NCI-H82 treated with DMSO at 0.1 percent for 48 hours (cell line): ENCODE data around the gene MGAT1.

Source experiments
- DNase-seq: peaks from one replicate; lab custom pipeline; 2025; ENCODE audit not compliant: unreplicated experiment; lab: John Stamatoyannopoulos, UW

MGAT1 gene

DNA sequence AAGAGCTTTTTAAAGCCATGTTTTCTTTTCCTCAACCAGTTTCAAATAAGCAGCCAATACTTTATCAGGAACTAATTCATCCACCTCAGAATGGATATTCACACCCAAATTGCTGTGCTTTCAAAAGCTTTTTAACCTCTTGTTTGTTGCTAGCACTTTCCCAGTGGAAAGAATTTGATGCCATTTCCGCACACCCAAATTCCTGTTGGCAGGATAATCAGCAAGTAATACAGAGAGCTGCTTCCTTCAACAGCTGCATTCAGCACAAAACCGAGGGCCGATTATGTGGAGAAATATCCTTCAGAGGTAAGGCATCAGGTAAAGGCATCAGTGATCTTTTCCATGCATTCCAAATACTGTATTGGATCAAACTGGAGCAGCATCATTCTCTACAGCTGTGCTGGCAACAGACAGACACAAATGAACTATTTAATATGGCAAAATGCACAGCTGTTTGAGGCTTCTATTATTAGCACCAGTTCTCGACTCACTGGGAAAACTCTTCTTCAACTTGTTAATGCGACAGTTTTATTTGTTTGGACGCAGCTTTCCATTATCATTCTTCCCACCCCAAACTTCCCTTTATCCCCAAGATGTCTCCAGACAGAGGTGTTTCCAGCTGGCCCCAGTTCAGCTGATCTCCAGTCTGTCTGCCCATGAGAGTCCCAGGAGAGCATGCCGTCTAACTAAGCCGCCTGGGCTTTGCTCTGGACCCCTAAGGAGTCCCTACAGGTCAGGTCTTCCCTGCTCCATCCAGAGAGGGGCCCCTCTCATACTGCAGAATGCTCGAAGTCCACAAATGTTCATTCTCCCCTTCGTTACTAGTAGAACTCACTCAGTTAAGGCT is 22.2 kb upstream of the MGAT1 start:
- DNase-seq = no peak

DNA sequence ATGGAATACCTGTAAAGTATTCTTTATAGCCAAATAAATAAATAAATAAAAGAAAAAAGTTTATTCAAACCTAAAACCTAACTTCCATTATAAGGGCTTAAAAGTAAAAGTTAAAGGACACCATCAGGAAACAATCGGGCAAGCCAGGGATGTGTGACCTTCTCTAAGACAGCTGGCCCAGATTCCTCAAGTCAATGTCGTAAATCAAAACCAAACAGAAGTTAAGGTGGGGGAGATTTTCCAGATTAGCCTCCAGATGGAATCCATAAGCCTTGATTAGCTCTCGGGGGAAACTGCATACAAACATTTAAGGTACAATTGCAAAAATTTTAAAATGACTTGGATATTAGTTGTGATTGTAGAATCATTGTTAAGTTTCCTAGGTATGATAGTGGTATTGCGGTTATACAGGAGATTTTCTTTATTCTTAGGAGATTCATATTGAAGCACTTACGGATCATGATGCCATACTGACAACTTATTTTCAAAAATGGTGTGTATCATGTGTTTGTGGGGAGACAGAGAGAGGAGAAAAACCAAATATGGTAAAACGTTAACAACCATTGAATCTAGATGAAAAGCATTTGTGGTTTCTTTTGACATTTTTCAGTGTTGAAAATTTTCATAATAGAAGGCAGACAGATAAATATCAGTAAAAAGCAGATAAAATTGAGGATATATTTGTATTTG is 21.5 kb upstream of the MGAT1 start:
- DNase-seq = peak; percentile 56

DNA sequence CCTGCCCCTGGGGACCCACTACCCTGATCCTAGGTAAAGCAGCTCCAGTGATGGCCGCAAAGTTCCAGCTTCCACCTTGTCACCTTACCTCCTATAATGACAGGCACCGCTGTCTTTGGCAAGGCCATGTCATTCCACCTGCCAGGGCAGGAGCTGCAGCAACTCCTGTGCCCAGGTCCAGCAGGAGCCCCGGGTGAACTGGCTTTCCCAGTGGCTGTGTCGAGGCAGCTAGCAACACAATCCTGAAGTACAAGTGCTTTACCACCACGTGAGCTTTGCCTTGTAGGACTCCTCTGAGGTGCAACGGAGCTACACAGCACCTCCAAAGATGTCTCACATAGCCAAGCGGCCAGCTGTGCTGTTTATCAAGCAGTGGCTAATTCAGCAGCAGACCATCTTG is 20.7 kb upstream of the MGAT1 start:
- DNase-seq = no peak

DNA sequence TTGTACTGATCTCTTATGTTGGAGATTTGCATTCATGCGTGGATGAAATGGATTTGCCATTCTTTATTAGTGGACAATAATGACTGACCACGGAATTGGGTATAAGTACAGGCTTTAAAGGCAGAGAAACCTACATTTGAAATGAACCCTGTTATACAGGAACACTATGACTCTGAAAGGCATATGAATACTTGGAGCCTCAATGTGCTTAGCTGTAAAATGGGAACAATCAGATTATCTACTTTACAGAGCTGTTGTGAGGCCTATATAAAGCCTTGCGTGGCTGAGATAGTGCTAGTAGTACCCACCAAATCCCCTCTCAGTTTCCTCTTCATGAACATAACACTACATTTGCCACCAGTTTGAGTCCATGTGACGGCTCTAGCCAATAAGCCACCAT is 18.9 kb upstream of the MGAT1 start:
- no peak for DNase-seq

DNA sequence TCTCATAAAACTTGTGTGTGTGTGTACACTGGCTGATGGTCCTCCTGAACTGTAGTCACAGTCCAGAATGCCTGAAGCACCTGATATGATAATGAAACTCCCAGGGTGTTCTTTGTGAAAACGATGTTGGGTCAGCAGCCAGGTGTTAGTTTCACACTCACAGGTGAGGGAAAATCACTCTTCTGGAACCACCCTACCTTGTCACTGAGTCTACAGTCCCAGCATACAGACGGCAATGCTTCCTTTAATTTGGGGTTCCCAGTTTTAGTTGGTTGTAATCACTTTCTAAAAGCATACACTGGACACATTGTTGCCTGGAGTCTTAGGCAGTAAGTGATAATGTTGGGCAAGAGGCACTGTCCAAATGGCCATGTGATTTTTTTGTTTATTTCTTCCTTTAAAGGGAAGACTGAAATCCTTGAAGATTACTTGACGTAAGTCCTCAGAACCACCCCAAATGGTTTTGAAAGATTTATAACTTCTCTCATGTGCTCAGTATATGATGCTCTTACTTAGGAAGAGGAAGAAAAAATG is 18.2 kb upstream of the MGAT1 start:
- no peak for DNase-seq

DNA sequence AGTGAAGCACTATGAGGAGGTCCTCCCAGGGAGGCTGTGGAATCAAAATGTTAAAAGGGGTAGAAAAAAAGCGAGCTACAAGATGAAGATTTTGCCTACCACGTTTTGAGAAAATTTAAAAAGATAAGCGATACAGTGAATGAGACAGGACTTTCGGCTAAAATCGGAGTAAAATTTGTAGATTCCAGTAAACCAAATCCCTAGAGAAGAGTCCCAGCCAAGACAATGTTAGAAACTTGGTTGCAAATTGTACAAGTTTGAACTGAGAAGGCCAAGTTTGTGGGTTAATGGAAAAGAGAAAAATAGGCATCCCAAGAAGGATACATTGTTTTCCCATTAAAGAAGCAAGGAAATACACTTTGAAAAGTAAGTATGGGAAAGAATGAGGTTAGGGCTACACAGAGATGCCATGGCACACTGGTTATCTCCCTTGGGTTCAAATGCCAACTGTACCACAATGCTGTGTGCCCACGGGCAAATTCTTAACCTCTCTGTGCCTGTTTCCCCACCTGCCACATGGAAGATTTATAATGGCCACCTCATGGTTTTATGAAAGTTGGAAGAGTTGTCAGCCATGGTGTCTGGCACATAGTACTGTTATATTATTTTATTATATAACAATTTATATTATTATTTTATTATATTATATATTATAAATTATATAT is 16.2 kb upstream of the MGAT1 start:
- DNase-seq = no peak

DNA sequence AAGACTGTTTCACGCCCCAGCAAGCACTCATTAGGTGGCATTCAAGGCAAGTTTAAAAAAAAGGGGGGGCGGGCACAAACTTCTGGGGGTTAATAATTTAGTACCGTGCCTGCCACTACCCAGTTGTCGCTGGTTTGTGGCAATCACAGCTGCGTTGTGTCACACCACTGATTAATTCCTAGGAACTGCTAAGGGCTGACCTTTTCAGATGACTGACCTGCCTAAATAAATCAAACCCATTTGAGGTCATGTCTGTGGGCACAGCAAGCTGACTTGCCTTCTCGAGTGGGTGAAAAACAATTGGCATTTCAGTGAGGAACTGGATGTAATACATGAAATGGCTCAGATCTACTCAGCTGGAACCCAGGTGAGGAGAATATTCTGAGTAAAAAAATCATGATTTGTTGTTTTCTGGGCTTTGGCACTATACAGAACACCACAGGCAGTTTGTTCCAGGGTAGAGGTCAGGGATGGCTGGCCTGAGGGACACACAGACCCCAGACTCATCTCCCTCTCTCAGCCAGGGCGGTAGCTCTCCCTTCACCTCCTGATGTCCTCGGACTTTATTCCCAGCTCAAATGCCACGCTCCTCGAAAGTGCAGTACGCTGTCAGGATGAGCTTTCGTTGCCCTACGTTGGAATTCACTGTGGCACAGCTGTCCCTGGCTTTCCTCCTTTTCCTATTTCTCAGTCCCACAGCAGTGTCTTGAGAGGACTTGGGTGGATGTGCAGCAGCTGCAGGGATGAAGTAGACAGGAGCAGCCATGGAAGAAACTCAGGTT is 15.5 kb upstream of the MGAT1 start:
- no peak for DNase-seq

DNA sequence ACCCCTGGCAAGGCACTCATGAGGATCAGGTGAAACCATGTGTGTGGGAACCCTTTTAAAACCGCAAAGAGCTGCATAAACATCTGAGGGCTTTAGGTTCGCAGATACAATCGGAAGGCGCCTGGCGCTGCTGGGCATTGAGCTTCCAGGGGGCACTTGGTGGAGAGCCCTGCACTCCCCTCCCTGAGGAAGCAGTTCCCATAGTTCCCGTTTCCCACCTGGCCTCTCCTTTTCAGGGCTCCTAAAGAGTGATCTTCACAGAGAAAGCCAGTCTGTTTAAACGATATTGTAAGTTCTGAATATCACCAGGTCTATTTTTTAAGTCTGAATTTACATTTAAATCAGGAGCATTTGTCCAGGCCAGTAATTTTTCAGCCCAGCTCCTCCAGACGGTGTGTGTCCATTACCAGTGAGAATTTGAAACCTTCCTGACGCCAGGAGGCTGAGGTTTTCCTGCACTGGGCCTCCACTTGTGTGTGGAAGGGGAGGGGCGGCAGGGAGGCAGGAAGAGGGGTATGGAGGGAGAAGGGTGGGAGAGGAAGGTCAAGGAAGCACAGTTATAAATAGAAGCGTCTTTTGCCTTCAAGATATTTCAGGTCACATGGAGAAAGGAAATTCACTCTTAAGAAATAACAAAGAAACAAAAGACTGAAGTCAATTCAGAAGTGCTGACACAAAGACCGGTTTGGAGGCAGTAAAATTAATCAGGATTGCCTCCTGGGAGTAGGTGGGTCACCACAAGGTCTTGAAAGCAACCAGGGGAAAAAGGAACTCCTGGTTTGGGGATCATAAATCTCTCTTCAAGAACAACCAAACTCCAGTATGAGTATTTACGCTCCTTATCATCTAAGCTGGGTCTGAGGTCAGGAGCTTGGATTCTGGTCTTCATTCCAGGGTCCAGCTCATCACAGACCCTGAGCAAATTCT is 14.3 kb upstream of the MGAT1 start:
- DNase-seq = no peak

DNA sequence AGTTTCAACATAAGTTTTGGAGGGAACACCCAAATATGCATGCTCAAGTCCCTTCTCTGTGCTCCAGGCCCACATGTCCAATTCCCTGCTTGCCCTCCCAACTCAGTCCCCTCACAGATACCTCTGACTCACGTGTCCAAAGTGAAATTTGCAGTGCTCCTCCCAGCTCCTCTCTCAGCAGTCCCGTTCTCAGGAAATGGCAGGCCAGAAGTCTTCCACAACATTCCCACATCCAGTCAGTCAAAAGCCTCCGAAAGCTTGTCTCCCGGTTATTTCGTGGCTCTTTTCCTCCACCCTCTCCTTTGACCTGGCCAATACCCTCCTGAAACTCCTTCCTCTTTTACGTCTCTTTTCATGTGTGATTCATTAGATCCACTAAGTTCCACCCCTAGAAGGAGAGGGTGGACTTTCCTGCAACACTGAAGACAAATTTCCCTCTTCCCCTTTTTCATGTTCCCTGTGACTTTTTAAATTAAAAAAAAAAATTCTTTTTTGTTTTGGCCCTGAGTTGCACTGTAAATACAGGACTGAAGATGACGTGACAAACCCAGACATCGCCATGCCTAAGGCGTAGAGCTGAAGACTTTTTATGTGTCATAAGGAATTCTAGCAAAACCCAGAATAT is 12.8 kb upstream of the MGAT1 start:
- no peak for DNase-seq

DNA sequence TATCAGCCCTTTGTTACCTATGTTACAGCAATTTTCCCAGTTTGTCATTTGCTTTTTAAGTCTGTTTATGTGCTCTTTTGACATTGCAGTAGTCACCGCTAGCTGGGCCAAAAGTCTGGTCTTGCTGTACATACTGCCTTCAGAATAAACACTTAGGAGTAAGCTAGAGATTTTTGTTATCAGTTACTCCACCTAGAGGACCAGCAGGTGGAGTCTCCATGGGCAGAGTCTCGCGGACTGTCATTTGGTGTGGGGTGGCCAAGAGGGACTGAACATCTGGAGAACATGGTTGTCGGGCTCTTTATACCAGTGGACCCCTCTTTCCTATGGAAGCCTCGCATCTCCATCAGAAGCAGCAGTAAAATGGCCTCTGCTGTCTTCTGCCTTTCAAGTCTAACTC is 10.8 kb upstream of the MGAT1 start:
- no peak for DNase-seq

DNA sequence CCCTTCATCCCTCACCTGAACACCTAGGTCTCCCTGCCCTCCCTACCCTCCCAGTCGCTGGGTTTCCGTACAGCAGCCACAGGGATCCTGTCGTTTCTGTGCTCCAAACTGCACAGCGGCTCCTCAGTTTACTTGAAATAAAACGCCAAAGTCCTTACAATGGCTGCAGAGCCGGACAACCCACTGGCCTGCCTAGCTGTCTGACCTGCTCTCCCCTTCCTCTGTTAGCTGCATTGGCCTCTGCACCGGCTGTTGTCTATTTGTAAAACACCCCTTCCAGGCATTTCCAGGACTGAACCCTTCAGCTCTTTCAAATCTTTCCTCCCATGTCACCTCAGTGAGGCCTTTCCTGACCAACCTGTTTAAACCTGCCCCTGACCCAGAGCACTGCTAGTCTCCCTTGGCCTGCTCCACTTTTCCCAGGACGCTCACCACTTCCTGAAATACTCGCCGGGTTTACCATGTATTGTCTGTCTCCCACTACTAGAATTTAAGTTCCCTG is 9.1 kb upstream of the MGAT1 start:
- no peak for DNase-seq

DNA sequence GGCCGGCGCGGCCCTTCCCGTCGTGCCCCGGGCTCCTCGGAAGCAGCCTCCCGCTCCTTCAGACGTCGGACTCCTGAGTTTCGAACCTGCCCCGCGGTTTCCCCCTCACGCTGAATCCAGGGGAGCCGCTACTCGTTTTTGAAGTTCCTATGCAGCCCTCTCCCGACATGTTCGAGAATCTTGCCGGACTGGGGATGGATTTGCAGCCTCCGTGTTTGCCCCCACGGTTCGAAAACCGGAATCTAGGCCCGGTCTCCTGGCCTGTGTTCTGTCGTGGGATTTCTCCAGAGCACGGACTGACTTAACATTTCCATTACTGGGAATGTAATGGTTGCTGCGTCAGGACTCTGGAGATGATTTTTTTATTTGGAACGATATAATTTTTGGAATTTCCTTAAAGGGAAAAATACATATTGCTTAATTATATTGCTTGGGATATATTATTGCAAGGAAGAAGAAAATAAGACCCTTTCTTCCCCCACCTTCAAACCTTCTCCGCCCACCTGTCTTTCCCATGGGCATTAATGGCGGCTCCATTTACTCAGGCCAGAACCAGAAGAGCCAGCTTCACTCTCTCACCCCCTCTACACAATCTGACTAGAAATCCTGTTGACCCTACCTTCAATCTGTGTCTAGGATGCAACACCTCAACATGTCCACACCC is 8.5 kb upstream of the MGAT1 start:
- DNase-seq = no peak

DNA sequence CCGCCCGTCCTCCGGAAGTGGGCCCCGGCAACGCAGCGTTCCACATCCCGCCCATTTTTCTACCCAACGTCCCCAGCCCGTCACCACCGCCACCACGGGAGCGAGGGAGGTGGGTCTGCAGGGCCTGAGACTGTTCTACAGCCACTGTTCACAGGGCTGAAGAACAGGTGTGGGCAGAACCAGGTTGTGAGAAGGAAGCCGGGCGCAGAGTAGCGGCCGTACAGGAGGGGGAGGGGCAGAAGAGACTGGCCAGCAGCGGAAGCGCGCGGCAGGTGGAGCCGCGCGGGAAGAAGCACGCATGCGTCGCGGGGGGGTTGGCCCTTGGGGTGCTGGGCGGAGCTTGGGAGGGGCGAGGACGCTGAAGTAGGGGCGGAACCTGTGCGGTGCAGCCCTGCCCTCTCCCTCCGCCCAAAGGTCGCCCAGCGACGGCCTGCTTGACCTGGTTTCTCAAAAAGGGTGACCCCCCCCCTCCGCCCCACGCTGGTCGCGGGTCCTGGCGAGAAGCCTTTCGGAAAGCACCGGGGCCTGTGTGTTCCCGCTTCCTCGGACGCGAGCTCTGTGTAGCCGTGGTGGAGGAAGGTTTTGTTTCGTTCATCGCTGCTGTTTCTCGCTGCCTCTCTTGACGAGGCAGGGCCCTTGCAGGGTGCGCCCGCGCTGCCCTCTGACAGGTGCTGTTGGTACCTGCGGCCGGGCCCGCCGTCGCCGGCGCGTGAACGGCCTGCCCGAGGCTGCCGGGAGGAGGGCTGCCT is 7.8 kb upstream of the MGAT1 start:
- DNase-seq = peak; percentile 79

DNA sequence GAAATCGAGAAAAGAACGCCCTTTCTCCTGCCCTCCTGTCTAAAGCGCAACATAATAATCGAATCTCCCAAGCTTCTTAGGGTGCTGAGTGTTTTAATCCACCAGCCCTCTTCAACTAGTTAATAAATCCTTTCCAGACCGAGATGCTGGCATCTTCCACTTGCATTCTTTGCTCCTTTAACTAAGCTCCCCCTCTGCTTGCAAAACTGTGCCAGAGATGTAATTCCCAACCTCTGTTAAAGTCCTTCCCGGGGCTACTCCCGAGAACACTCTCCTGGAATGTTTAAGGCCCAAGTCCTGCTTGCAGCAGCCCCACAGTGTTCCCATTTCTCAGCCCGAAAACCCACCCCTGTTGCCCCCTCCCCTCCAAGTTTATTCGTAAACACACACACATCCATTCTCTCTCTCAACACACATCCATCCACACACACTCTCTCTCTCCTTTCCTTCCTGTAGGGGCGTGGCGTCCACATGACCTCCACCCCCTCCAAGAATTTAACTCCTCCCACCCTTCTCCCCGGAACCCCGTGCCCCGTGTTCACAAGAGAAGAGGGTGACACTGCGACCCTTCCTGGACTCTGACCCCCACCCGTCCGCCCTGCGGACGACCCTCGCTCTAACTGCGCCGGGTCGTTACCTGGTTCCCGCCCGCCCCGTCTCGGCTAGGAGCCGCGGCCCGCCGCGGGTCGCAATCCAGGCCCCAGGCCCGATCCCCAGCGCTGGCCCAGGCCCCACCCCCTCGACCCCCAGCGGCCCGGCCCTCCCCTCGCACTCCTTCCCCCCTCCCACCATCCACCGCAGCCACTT is 7.0 kb upstream of the MGAT1 start:
- peak; percentile 43 for DNase-seq

DNA sequence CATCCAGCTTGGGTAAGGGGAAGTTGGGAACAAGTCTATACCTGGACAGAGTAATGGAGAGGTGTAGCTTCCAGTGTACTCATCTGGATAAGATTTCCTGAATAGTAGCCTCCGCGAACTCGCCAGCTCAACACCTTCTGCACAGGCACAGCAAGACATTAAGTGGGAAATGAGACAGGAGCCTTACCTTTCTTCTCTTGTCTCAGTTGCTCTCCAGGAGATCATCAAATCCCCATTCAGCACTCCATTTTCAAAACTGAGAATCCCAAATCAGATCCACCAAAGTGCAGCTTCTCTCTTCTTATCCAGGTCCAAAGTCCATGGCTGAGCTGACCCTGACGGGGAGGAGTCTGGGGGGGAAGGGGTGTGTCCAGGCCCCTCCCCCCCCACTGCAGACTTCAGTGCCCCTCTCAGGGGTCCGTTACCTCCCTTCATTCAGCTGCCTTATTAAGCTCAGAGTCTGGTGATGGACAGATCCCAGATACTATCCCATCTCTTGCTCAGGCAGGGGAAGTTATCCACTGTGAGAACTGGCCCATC is 5.9 kb upstream of the MGAT1 start:
- DNase-seq = peak; percentile 61

DNA sequence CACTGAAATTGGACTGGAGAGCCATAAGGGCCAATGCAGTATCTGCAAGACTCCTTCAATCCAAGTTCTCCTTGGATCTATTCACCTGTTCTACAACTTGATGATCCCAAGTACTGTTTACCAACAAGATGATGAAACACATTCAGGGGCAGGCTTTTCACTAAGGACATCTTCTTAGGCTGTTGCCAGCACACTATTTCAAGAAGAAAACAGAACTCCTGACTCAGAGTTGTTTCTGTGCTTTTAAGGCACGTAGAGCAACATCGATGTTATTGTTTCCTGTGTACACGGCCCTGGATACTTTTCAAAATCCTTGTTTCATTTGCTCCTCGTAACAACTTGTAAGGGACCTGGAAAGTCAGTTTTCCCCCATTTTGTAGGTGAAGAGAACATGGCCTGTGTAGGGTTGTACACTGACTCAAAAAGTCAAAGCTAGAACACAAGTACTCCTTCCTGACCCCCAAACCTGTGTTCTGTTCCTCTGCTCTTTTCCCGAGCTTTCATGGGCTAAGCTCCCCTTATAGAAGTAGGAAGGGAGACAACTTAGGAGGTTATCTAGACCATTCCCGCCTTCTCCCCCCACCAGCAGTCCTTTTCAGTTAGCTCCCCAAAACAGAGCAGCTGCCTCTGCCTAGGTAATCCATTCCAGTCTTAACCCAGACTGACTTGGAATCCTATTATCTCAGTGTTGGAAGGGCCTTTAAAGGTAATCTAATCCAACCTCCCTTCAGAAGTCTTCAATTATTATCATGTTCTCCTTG is 5.2 kb upstream of the MGAT1 start:
- DNase-seq = peak; percentile 93
